Panc1 (cell line): ENCODE results near the gene DHX32. TPM values are rescaled to one million over a fixed set of nuclear protein-coding genes. Genes with fewer than 3 reads are reported as not detected.

Experiments used
- ATAC-seq: fragments of 200-7000 bp; cut with Tn5 transposase; 2 replicates; pipeline ENCODE4 v1.9.1; 2020; ENCODE audit warnings: mild to moderate bottlenecking, moderate library complexity
- BruUV-seq: library from RNA; stranded (reverse); fragments of 400-500 nt; replicated peaks from 2 replicates; lab custom pipeline; 2021; lab: Mats Ljungman, UMichigan
- CTCF ChIA-PET: fragments of 300-600 bp; sonication (Branson Sonifier 250); formaldehyde crosslinking; loops from one replicate; lab custom pipeline; 2022; ENCODE audit warnings: antibody characterized with exemption; lab: Charles Lee
- POLR2A ChIA-PET: fragments of 300-600 bp; sonication (Branson Sonifier 250); formaldehyde crosslinking; loops from one replicate; lab custom pipeline; 2022; ENCODE audit warnings: antibody characterized with exemption; lab: Charles Lee
- DNase-seq: peaks from one replicate; pipeline ENCODE4 v3.0.0-alpha.2; 2010; ENCODE audit warnings: low read depth, low spot score
- H3K27ac ChIP-seq: 2 replicates; pipeline ENCODE4 v1.5.1; 2011; ENCODE audit warnings: mild to moderate bottlenecking, low read length, inconsistent platforms
- H3K27me3 ChIP-seq: fragments of 200-500 bp; sonication (Bioruptor generic); 2 replicates; pipeline ENCODE4 v1.6.0; 2014; ENCODE audit warnings: low read length, inconsistent platforms; ENCODE audit not compliant: control insufficient read depth, insufficient read depth
- H3K36me3 ChIP-seq: fragments of 200-500 bp; sonication (Bioruptor generic); 2 replicates; pipeline ENCODE4 v1.5.1; 2014; ENCODE audit warnings: inconsistent platforms, mild to moderate bottlenecking, low read length, moderate library complexity; ENCODE audit not compliant: control insufficient read depth, insufficient read depth
- H3K4me1 ChIP-seq: 2 replicates; pipeline ENCODE4 v1.5.1; 2011; ENCODE audit warnings: inconsistent platforms, mild to moderate bottlenecking, low read length, moderate library complexity; ENCODE audit not compliant: control insufficient read depth, insufficient read depth
- H3K4me3 ChIP-seq, 2 experiments: 2 replicates each; pipeline ENCODE4 v1.5.1; 2011 to 2012; ENCODE audit warnings: low read depth in 2 of 2, low read length in 2 of 2, mild to moderate bottlenecking in 2 of 2, inconsistent platforms in 1 of 2, moderate library complexity in 1 of 2
- H3K9me3 ChIP-seq: fragments of 200-500 bp; sonication (Bioruptor generic); 2 replicates; pipeline ENCODE4 v1.5.1; 2014; ENCODE audit warnings: low read depth, mild to moderate bottlenecking, inconsistent platforms, low read length, moderate library complexity; ENCODE audit not compliant: control insufficient read depth, insufficient read depth
- CTCF ChIP-seq: fragments of 450-650 bp; IDR thresholded peaks from 2 replicates; pipeline ENCODE4 v1.5.1; 2017; ENCODE audit warnings: mild to moderate bottlenecking
- POLR2AphosphoS5 ChIP-seq: IDR thresholded peaks from 2 replicates; pipeline ENCODE4 v1.6.1; 2012; ENCODE audit warnings: mild to moderate bottlenecking, low read depth, low read length, moderate library complexity
- REST ChIP-seq, 2 experiments: IDR thresholded peaks; 2 replicates each; pipeline ENCODE4 v1.6.1; 2011 to 2012; ENCODE audit warnings: low read depth in 2 of 2, control low read depth in 1 of 2, low read length in 1 of 2, mild to moderate bottlenecking in 1 of 2, moderate library complexity in 1 of 2; ENCODE audit not compliant: insufficient read depth in 1 of 2
- SIN3A ChIP-seq: IDR thresholded peaks from 2 replicates; pipeline ENCODE4 v1.6.1; 2012; ENCODE audit warnings: low read depth, mild to moderate bottlenecking, low read length, moderate library complexity, borderline replicate concordance; ENCODE audit not compliant: insufficient read depth
- TCF7L2 ChIP-seq: IDR thresholded peaks from 2 replicates; pipeline ENCODE4 v1.6.1; 2011; ENCODE audit warnings: mild to moderate bottlenecking, low read depth, low read length, inconsistent platforms
- in situ Hi-C: cut with HindIII; loops from 2 replicates; pipeline ENCODE4 v1.10.0; 2016; ENCODE audit warnings: low sequenced_read_pairs, low pct_unique_long_range_greater_than_20kb
- intact Hi-C: fragments of 100-400 bp; cut with micrococcal nuclease; formaldehyde crosslinking; loops from one replicate; pipeline ENCODE4 v1.10.0; 2022; ENCODE audit not compliant: unreplicated experiment
- total RNA-seq: library from RNA; stranded (reverse); gene quantifications from one replicate; pipeline ENCODE4 v1.2.1, GENCODE V29; 2021; ENCODE audit not compliant: unreplicated experiment

Gene DHX32
- total RNA-seq, 1 experiment from 2014 or later = 117 TPM

- ChIA-PET POLR2A (no interaction called here), CTCF (interaction anchor here (0.6 kb wide), 1 partner anchor 58 kb away, joined by 3 read pairs; no protein-coding TSS in a partner anchor)
- in situ Hi-C loops (no loop called here), intact Hi-C loops (no loop called here)
- no peak for TF ChIP-seq CTCF
- no peak for TF ChIP-seq POLR2AphosphoS5
- no peak for TF ChIP-seq REST (IDR thresholded peaks at IDR 0.05; ENCODE audit: insufficient read depth in 1 of 2, low read depth in 2 of 2, low read length in 1 of 2)
- DNase-seq (no peak), ATAC-seq (no peak)
- Histone ChIP-seq H3K36me3 (peaks cover 20% of the 10 kb centered on the region), H3K27me3 (no peaks in the 10 kb centered on the region), H3K4me3 (no peak overlapping the region), H3K27ac (no peak overlapping the region), H3K9me3 (no peaks in the 10 kb centered on the region), H3K4me1 (no peaks in the 10 kb centered on the region)
- BruUV-seq = no TSS peak
These were observed 69.8 kb downstream of the DHX32 start for GRCh38 chr10:125811251-125811650.

- POLR2A ChIA-PET = no interaction called here
- intact Hi-C loops (no loop called here), in situ Hi-C loops (no loop called here)
- no peaks in the 10 kb centered on the region for H3K9me3 ChIP-seq
- BruUV-seq = no TSS peak
- H3K27ac ChIP-seq = no peak overlapping the region
- TF ChIP-seq CTCF (no peak), POLR2AphosphoS5 (no peak), SIN3A (no peak), REST (IDR thresholded peaks at IDR 0.05; ENCODE audit: insufficient read depth in 1 of 2, low read depth in 2 of 2, low read length in 1 of 2) (no peak), TCF7L2 (no peak)
- peaks cover 21% of the 10 kb centered on the region for H3K36me3 ChIP-seq
- DNase-seq = no peak
- CTCF ChIA-PET = no interaction called here
- no peak for ATAC-seq
- no peak overlapping the region for H3K4me3 ChIP-seq
- H3K27me3 ChIP-seq = no peaks in the 10 kb centered on the region
- no peaks in the 10 kb centered on the region for H3K4me1 ChIP-seq
These were observed 73.0 kb downstream of the DHX32 start for GRCh38 chr10:125808047-125808446.
